ENCODE data around the gene TRPM3. TPM values are rescaled to one million over a fixed set of nuclear protein-coding genes. Genes with fewer than 3 reads are reported as not detected.

The TRPM3 gene
- total RNA-seq, 1 donor from 2014 or later: 0.22 TPM

GRCh38 chr9:71001780-71002386, 119.5 kb downstream of the TRPM3 start:
- H3K4me1 ChIP-seq: no peaks in the 10 kb centered on the region
- intact Hi-C loops (cut with micrococcal nuclease): no loop called here
- H3K27ac ChIP-seq (replicated peaks): no peak overlapping the region
- no peaks in the 10 kb centered on the region for H3K36me3 ChIP-seq
- H3K27me3 ChIP-seq (ENCODE audit: low read depth): peaks cover 10% of the 10 kb centered on the region
- DNase-seq: no peak
- no peak overlapping the region for H3K4me3 ChIP-seq
- TF ChIP-seq, protein P1, sequence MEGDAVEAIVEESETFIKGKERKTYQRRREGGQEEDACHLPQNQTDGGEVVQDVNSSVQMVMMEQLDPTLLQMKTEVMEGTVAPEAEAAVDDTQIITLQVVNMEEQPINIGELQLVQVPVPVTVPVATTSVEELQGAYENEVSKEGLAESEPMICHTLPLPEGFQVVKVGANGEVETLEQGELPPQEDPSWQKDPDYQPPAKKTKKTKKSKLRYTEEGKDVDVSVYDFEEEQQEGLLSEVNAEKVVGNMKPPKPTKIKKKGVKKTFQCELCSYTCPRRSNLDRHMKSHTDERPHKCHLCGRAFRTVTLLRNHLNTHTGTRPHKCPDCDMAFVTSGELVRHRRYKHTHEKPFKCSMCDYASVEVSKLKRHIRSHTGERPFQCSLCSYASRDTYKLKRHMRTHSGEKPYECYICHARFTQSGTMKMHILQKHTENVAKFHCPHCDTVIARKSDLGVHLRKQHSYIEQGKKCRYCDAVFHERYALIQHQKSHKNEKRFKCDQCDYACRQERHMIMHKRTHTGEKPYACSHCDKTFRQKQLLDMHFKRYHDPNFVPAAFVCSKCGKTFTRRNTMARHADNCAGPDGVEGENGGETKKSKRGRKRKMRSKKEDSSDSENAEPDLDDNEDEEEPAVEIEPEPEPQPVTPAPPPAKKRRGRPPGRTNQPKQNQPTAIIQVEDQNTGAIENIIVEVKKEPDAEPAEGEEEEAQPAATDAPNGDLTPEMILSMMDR (IDR thresholded peaks at IDR 0.05; ENCODE audit: borderline replicate concordance): peak; percentile 65
- H3K9me3 ChIP-seq (replicated peaks): peaks cover 30% of the 10 kb centered on the region

- intact Hi-C loops (cut with micrococcal nuclease): no loop called here
- Histone ChIP-seq H3K36me3 (no peaks in the 10 kb centered on the region), H3K4me3 (no peak overlapping the region), H3K27me3 (ENCODE audit: low read depth) (peaks cover 10% of the 10 kb centered on the region), H3K27ac (replicated peaks) (no peak overlapping the region), H3K9me3 (replicated peaks) (peaks cover 2% of the 10 kb centered on the region), H3K4me1 (no peaks in the 10 kb centered on the region)
- DNase-seq: no peak
- TF ChIP-seq, protein P1 (IDR thresholded peaks at IDR 0.05; ENCODE audit: borderline replicate concordance): no peak
Observed at GRCh38 chr9:70998962-70999361, 122.5 kb downstream of the TRPM3 start.

- no peak for DNase-seq
- peaks cover 6% of the 10 kb centered on the region for H3K27me3 ChIP-seq (ENCODE audit: low read depth)
- no peak overlapping the region for H3K4me3 ChIP-seq
- H3K36me3 ChIP-seq: no peaks in the 10 kb centered on the region
- H3K9me3 ChIP-seq (replicated peaks): no peaks in the 10 kb centered on the region
- no peak overlapping the region for H3K27ac ChIP-seq (replicated peaks)
- intact Hi-C loops (cut with micrococcal nuclease): no loop called here
- H3K4me1 ChIP-seq: no peaks in the 10 kb centered on the region
- TF ChIP-seq, protein P1 (IDR thresholded peaks at IDR 0.05; ENCODE audit: borderline replicate concordance): no peak
Observed at GRCh38 chr9:70995511-70995910, 125.9 kb downstream of the TRPM3 start.

DNA sequence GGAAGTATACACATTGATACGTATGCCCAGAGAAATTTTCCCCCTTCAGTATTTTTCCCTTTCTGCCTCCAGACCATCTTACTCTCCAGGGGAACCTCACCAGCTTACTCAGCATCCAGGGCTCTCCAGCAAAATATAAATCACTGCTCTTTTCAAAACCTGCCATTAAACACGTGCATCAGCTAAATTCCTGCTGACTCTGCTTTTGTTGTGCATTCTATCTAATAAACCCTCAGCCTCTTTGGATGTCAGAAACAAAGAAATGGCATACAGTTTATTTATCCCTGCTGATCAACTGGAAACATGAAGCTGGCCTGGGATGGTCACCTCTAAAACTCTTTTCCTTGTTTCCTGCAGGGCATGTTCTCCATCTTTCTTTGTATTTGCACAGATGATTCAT, 126.8 kb downstream of the TRPM3 start:
- TF ChIP-seq, protein P1 (IDR thresholded peaks at IDR 0.05; ENCODE audit: borderline replicate concordance): no peak
- Histone ChIP-seq H3K27ac (replicated peaks) (no peak overlapping the region), H3K36me3 (no peaks in the 10 kb centered on the region), H3K27me3 (ENCODE audit: low read depth) (peaks cover 6% of the 10 kb centered on the region), H3K4me1 (no peaks in the 10 kb centered on the region), H3K4me3 (no peak overlapping the region), H3K9me3 (replicated peaks) (no peaks in the 10 kb centered on the region)
- intact Hi-C loops (cut with micrococcal nuclease): no loop called here
- no peak for DNase-seq

GRCh38 chr9:70988551-70988950, 132.9 kb downstream of the TRPM3 start:
- H3K4me3 ChIP-seq: no peak overlapping the region
- no peaks in the 10 kb centered on the region for H3K36me3 ChIP-seq
- intact Hi-C loops (cut with micrococcal nuclease): no loop called here
- H3K4me1 ChIP-seq: no peaks in the 10 kb centered on the region
- no peaks in the 10 kb centered on the region for H3K27me3 ChIP-seq (ENCODE audit: low read depth)
- TF ChIP-seq, protein P1 (IDR thresholded peaks at IDR 0.05; ENCODE audit: borderline replicate concordance): no peak
- DNase-seq: no peak
- no peak overlapping the region for H3K27ac ChIP-seq (replicated peaks)
- H3K9me3 ChIP-seq (replicated peaks): peaks cover 11% of the 10 kb centered on the region

Measured in left ventricle myocardium inferior (tissue), 1 donor.